Kidney glomerular epithelial cell (primary cell): Measurements from ENCODE around the gene PCDHB16.
"Not testable (repeated sequence)": the region's sequence is repeated elsewhere in the genome, so short reads cannot be mapped to it uniquely, and the experiment has no call there.

ENCODE experiments used
- DNase-seq: peaks from one replicate; lab custom pipeline; 2025; lab: John Stamatoyannopoulos, UW

Gene PCDHB16

GRCh38 chr5:141184117-141184855 lies 2.1 kb downstream of the PCDHB16 start:
- not testable (repeated sequence) for DNase-seq

GRCh38 chr5:141186897-141187512 lies 4.8 kb downstream of the PCDHB16 start, which contains the start of gene PCDHB9:
Gene PCDHB9 (plus strand): TSS chr5:141187161. CDS start chr5:141187319, 158 bp downstream.
- DNase-seq: peak; percentile 6

GRCh38 chr5:141188682-141189081 lies 6.5 kb downstream of the PCDHB16 start:
- not testable (repeated sequence) for DNase-seq

GRCh38 chr5:141189131-141189530 lies 6.9 kb downstream of the PCDHB16 start:
- DNase-seq: not testable (repeated sequence)

- peak; percentile 19 for DNase-seq
Measured at GRCh38 chr5:141192110-141192725, 10.0 kb downstream of the PCDHB16 start, which contains the start of gene PCDHB10. Gene PCDHB10 (plus strand): TSS chr5:141192353. CDS start chr5:141192553, 200 bp downstream.

GRCh38 chr5:141194332-141194731 lies 12.1 kb downstream of the PCDHB16 start:
- DNase-seq: not testable (repeated sequence)

- no peak for DNase-seq
Measured at GRCh38 chr5:141196363-141196762, 14.2 kb downstream of the PCDHB16 start.

GRCh38 chr5:141199359-141200235 lies 17.4 kb downstream of the PCDHB16 start, which contains the start of gene PCDHB11:
Gene PCDHB11 (plus strand): TSS chr5:141199627. CDS start chr5:141199775, 148 bp downstream.
- DNase-seq: no peak

GRCh38 chr5:141201126-141201525 lies 18.9 kb downstream of the PCDHB16 start:
- DNase-seq: not testable (repeated sequence)

- DNase-seq: not testable (repeated sequence)
Measured at GRCh38 chr5:141201646-141202045, 19.5 kb downstream of the PCDHB16 start.

GRCh38 chr5:141208478-141208877 lies 26.3 kb downstream of the PCDHB16 start, which contains the start of gene PCDHB12:
Gene PCDHB12 (plus strand): TSS chr5:141208719. CDS start chr5:141208908, 189 bp downstream.
- no peak for DNase-seq

GRCh38 chr5:141210281-141210680 lies 28.1 kb downstream of the PCDHB16 start:
- DNase-seq: not testable (repeated sequence)

- not testable (repeated sequence) for DNase-seq
Measured at GRCh38 chr5:141210849-141211248, 28.7 kb downstream of the PCDHB16 start.

GRCh38 chr5:141213656-141214339 lies 31.6 kb downstream of the PCDHB16 start, which contains the start of gene PCDHB13:
Gene PCDHB13 (plus strand): TSS chr5:141213919. CDS start chr5:141214124, 205 bp downstream.
- DNase-seq: not testable (repeated sequence)

- not testable (repeated sequence) for DNase-seq
Measured at GRCh38 chr5:141214583-141214982, 32.4 kb downstream of the PCDHB16 start.

GRCh38 chr5:141215504-141215903 lies 33.3 kb downstream of the PCDHB16 start:
- DNase-seq: not testable (repeated sequence)

GRCh38 chr5:141216035-141216434 lies 33.8 kb downstream of the PCDHB16 start:
- DNase-seq: not testable (repeated sequence)

GRCh38 chr5:141223112-141223783 lies 41.1 kb downstream of the PCDHB16 start, which contains the start of gene PCDHB14:
Gene PCDHB14 (plus strand): TSS chr5:141223343. CDS start chr5:141223506, 163 bp downstream.
- peak; percentile 7 for DNase-seq

GRCh38 chr5:141224844-141225243 lies 42.7 kb downstream of the PCDHB16 start:
- not testable (repeated sequence) for DNase-seq

- DNase-seq: not testable (repeated sequence)
Measured at GRCh38 chr5:141225421-141225820, 43.2 kb downstream of the PCDHB16 start.
